Measurements from ENCODE around the gene MED29.

MED29 gene

DNA sequence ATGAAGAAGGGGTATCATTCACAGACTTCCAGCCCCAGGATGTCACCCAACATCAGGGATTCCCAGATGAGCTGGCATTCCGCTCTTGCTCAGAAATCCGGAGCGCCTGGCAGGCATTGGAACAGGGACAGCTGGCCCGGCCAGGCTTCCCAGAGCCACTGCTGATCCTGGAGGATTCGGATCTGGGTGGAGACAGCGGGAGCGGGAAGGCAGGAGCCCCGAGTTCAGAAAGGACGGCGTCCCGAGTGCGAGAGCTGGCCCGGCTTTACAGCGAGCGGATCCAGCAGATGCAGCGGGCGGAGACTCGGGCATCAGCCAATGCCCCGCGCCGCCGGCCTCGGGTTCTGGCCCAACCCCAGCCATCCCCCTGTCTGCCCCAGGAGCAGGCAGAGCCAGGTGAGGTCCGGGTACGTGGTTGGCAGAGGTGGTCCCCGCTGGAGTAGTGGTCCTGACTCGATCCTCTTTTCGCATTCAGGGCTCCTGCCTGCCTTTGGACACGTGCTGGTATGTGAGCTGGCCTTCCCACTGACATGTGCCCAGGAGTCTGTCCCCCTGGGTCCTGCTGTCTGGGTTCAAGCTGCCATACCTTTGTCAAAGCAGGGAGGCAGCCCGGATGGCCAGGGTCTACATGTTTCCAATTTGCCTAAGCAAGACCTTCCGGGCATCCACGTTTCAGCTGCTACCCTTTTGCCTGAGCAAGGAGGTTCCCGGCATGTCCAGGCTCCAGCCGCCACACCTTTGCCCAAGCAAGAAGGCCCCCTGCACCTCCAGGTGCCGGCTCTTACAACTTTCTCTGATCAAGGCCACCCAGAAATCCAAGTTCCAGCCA lies 32.3 kb downstream of the MED29 start:
- TF ChIP-seq CTCF (IDR thresholded peaks at IDR 0.05; ENCODE audit: borderline replicate concordance, control extremely low read depth, extremely low read depth, insufficient read depth, missing control alignments) = no peak
- DNase-seq (ENCODE audit: low spot score) = no peak
- in situ Hi-C loops (cut with MboI; ENCODE audit: low sequenced_read_pairs, unreplicated experiment) = no loop called here

- in situ Hi-C loops (cut with MboI; ENCODE audit: low sequenced_read_pairs, unreplicated experiment) = no loop called here
- TF ChIP-seq CTCF (IDR thresholded peaks at IDR 0.05; ENCODE audit: borderline replicate concordance, control extremely low read depth, extremely low read depth, insufficient read depth, missing control alignments) = no peak
- DNase-seq (ENCODE audit: low spot score) = no peak
These were observed 33.8 kb downstream of the MED29 start for GRCh38 chr19:39424934-39425333.

DNA sequence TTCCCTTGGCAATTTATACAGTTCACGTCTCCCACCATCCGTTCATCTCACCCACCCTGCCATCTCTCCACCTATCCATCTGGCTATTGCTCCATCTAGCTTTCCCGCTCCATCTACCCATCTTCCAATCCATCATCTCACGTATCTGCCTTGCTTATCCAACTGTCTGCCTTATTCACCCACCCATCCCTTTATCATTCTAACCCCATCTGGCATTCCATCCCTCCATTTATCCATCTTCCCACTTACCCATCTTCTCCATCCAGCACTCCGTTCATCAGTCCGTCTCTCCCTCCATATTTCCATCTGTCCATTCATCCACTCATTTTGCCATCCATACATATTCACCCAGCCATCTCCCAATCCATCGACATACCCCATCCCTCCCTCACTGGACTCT lies 34.6 kb downstream of the MED29 start:
- no peak for DNase-seq (ENCODE audit: low spot score)
- TF ChIP-seq CTCF (IDR thresholded peaks at IDR 0.05; ENCODE audit: borderline replicate concordance, control extremely low read depth, extremely low read depth, insufficient read depth, missing control alignments) = no peak
- in situ Hi-C loops (cut with MboI; ENCODE audit: low sequenced_read_pairs, unreplicated experiment) = no loop called here

DNA sequence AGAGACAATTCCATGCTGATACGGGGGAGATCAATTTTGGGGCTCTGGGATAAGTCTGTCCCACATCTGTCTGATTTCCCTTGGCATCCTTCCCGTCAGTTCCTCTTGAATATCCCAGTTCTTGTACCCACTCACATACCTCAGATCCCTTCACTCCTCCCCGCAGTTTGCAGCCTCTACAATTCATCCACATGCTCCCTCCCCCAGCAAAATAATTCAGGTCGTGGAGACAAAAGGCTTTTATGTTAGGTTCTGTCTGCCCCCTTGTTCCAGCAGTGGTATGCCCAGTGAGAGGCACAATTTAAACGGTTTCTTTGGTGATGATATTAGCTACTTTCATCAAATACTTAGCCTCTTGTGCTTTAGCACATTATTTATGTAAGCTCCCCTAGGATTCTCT lies 35.0 kb downstream of the MED29 start:
- in situ Hi-C loops (cut with MboI; ENCODE audit: low sequenced_read_pairs, unreplicated experiment) = no loop called here
- no peak for DNase-seq (ENCODE audit: low spot score)
- TF ChIP-seq CTCF (IDR thresholded peaks at IDR 0.05; ENCODE audit: borderline replicate concordance, control extremely low read depth, extremely low read depth, insufficient read depth, missing control alignments) = no peak

- no peak for DNase-seq (ENCODE audit: low spot score)
- in situ Hi-C loops (cut with MboI; ENCODE audit: low sequenced_read_pairs, unreplicated experiment) = no loop called here
- TF ChIP-seq CTCF (IDR thresholded peaks at IDR 0.05; ENCODE audit: borderline replicate concordance, control extremely low read depth, extremely low read depth, insufficient read depth, missing control alignments) = no peak
These were observed 36.5 kb downstream of the MED29 start for GRCh38 chr19:39427707-39428106.

DNA sequence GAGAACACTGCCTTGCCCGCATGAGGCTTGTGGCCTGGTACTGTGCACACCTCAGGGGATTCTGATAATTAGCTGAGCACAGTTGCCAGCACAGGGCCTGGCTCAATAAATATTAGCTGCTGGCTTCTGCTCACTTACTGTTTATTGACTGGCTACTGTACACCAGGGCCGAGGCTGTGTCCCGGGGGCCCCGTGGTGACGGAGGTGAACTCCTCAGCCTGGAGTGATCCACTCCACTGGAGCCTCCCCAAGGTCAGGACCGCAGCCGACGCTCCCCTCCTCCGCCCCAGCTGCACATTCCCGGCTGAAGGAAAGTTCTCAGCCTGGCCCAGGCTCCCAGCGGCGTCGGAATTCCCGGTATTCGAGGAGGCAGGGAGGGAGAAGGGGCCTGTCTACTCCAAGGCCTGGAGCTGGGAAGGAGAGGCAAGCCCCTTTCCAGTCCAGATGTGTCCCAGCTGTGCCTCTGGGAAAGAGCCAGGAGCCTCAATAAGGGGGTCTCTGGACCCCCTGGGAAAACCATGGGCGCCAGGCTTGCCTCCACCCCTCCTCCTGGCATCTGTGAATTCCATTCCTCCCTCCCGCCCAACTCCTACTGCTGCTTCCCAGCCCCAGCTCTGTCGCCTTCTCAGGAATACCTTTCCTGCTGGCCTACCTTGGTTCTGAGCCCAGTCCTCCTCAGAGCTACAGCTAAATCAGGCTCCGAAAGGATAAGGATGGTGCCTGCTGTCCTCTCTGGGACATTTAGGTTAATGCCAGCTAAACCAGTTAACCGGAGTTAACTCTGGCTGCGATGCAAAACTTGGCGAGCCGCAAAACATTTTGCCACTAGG lies 37.3 kb downstream of the MED29 start:
- in situ Hi-C loops (cut with MboI; ENCODE audit: low sequenced_read_pairs, unreplicated experiment) = no loop called here
- no peak for DNase-seq (ENCODE audit: low spot score)
- no peak for TF ChIP-seq CTCF (IDR thresholded peaks at IDR 0.05; ENCODE audit: borderline replicate concordance, control extremely low read depth, extremely low read depth, insufficient read depth, missing control alignments)

All from GM13976 (cell line).